Aorta (tissue), 5 donors: ENCODE measurements around the gene SOX13. TPM values are rescaled to one million over a fixed set of nuclear protein-coding genes. Genes with fewer than 3 reads are reported as not detected.

ENCODE experiments used
- ATAC-seq: fragments of 200-7000 bp; cut with Tn5 transposase; one replicate; pipeline ENCODE4 v1.9.1; 2022; ENCODE audit warnings: moderate library complexity; ENCODE audit not compliant: low FRiP score
- DNase-seq, 2 donors: peaks; one replicate each; pipeline ENCODE4 v3.0.0-alpha.2; 2020
- H3K27ac ChIP-seq, 2 donors: one replicate each; pipeline ENCODE4 v1.5.1; 2013; ENCODE audit warnings: low read length in 2 of 2, mild to moderate bottlenecking in 2 of 2, moderate library complexity in 2 of 2, control low read depth in 1 of 2, inconsistent platforms in 1 of 2, low read depth in 1 of 2
- H3K27me3 ChIP-seq, 2 donors: one replicate each; pipeline ENCODE4 v1.6.1; 2013; ENCODE audit warnings: control low read depth in 1 of 2, low read length in 1 of 2, mild to moderate bottlenecking in 1 of 2, moderate library complexity in 1 of 2; ENCODE audit not compliant: insufficient read depth in 2 of 2, control insufficient read depth in 1 of 2
- H3K36me3 ChIP-seq, 2 donors: one replicate each; pipeline ENCODE4 v1.6.1; 2013; ENCODE audit warnings: control low read depth in 1 of 2, low read length in 1 of 2, mild to moderate bottlenecking in 1 of 2; ENCODE audit not compliant: insufficient read depth in 2 of 2, control insufficient read depth in 1 of 2
- H3K4me1 ChIP-seq, 2 donors: one replicate each; pipeline ENCODE4 v1.6.1; 2013; ENCODE audit warnings: low read length in 2 of 2, control low read depth in 1 of 2, mild to moderate bottlenecking in 1 of 2, moderate library complexity in 1 of 2; ENCODE audit not compliant: insufficient read depth in 2 of 2, control insufficient read depth in 1 of 2
- H3K4me3 ChIP-seq, 2 donors: one replicate each; pipeline ENCODE4 v1.5.1; 2013; ENCODE audit warnings: low read length in 2 of 2, control low read depth in 1 of 2, mild to moderate bottlenecking in 1 of 2
- H3K9me3 ChIP-seq: one replicate; pipeline ENCODE4 v1.6.1; 2013; ENCODE audit warnings: mild to moderate bottlenecking, low read length; ENCODE audit not compliant: control insufficient read depth
- WGBS, 2 donors: extraction: QIAGEN DNeasy Blood & Tissue Kit; methylation state at CpG; one replicate each; pipeline ENCODE4 v1.1.7; 2013; 5-methylcytosine and 5-hydroxymethylcytosine counted together
- intact Hi-C, 2 donors: fragments of 100-400 bp; cut with DNase I; formaldehyde crosslinking; loops; one replicate each; pipeline versions ENCODE4 v1.14.2 to v1.15.0; 2022
- polyA plus RNA-seq, 2 donors: library from polyadenylated mRNA; stranded (reverse); fragments of 200-250 nt; gene quantifications; one replicate each; pipeline ENCODE4 v1.2.3, GENCODE V29; 2013
- total RNA-seq, 2 donors: library from RNA; stranded (reverse); fragmentation: NEBNext Ultra II Directional; extraction: Animal tissue kit (Norgen Biotek cat#: 25700); gene quantifications; one replicate each; pipeline ENCODE4 v1.2.1, GENCODE V29; 2021
- donor health status: healthy with polysubstance abuse.
- donor health status: Bipolar disorder and iron deficiency.
- donor health status: DM: no; HTN: no; CAD: no.
- donor health status: DM: no; HTN: no; CAD: no.
- donor health status: DM: yes; HTN: yes; CAD: no.

SOX13 gene
- total and polyA plus RNA-seq, 4 donors, result 9.6 to 52.8 (median 28.6) TPM

DNA sequence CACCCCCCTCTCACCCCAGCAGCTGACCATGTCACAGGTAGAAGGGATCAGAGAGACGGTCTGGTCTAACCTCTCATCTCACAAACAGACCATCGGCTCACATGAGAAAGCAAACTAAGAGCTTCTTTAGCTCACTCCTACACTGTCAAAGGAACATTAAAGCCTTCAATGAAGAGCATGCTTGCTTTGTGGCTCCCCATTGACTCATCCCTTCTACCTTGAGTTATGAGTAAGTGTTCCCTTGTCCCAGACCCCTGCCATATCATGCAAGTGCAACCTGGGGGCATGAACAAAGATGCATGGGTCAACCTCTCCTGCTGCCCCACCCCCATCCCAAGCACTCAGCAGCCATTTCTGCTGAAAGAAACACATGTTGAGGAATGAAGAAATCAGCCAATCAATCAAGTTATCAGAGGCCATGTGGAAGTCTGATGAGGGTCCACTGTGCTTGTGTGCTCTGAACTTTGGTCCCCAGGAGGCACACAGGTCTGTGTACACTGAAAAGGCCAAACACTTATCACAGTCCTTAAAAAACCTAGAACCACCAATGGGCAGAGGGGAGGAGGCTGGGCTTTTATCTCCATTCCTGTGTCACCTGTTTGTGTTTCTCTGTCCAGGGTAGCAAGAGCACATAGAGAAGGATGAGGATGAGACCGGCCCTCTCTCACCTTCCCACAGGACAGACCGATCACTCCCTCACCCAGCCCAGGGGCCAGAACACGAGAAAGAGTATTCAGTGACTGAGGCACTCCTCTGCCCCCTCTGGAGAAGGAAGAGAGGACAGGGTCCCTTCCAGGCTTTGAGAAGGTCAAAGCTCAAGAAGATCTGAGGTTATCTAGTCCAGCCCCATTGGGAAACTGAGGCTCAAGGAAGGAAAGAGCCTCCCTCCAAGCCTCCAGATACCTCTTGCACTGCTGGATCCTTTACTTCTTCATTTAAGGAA lies 69.4 kb downstream of the SOX13 start:
- no peak overlapping the region for H3K4me3 ChIP-seq
- intact Hi-C loops, result no loop called here
- H3K4me1 ChIP-seq, result no peaks in the 10 kb centered on the region
- no peak overlapping the region for H3K27ac ChIP-seq
- no peak for ATAC-seq
- no peak for DNase-seq
- H3K27me3 ChIP-seq, result no peaks in the 10 kb centered on the region
- 93% methylated on average over 5 of the region's 5 CpGs for WGBS, 2 donors
- H3K9me3 ChIP-seq, result no peaks in the 10 kb centered on the region
- H3K36me3 ChIP-seq, result peaks cover 0 to 18% of the 10 kb centered on the region in 2 donors

DNA sequence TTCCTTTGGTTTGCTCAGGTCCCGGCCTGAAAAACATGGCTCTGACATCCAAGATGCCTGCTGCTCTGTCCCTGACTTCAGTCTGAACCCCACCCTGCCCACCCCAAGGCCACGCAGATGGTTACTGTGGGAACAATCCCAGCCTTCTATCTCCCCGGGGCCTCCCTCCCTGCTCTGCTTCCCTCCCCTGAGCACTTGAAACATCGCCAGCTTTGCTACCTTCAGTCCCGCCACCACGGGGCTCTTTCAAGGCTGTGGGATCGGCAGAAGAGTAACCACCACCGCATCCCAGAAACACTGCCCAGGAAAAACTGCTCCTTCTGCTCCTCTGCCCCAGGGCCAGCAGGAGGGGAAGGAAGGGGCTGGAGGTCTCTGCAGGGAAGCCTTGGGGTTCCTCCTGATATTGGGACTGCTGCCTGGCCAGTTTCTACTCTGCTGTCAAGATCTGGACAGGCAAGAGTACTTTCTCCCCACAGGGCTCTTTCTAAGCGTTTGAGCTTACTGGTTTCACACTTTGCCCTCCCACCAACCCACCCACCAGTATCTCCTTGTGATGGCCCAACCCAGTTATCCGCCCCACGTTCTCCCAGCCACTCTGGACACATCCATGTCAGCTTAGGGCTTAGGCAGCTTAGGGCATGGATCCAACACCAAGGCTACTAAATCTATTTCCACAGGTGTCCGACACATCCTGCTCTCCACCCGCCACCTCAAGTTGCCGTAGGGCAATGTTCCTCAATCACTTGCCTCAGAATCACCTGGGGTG lies 70.5 kb downstream of the SOX13 start:
- intact Hi-C loops, result no loop called here
- Histone ChIP-seq H3K27me3 (no peaks in the 10 kb centered on the region), H3K4me3 (no peak overlapping the region), H3K36me3 (peaks cover 0 to 13% of the 10 kb centered on the region in 2 donors), H3K27ac (no peak overlapping the region), H3K9me3 (no peaks in the 10 kb centered on the region), H3K4me1 (no peaks in the 10 kb centered on the region)
- 81 to 85% methylated on average over 14 of the region's 14 CpGs for whole genome bisulfite sequencing, 2 donors
- no peak for DNase-seq
- no peak for ATAC-seq

DNA sequence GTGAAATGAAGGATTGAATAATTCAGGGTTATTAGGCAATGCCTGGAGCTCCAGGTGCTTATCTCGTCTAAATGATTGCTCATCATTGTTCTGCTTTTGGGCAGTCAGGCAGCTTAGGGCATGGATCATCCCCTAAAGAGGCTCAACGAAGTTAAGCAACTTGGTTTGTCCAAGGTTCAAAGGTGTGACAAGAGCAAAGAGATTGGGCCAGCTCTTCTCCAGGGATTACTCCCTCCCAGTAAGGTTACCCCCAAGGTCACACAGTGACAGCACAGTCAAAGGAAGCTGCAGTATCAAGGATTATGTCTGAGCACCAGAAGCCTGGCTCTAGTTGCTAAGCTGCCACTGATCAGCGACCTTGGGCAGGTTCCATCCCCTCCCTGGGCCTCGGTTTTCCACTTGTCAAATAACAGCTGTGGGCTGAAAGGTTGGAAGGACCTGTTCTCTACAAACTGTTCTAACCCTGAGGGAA lies 72.2 kb downstream of the SOX13 start:
- Histone ChIP-seq H3K27me3 (no peaks in the 10 kb centered on the region), H3K9me3 (no peaks in the 10 kb centered on the region), H3K4me3 (no peak overlapping the region), H3K4me1 (no peaks in the 10 kb centered on the region), H3K27ac (no peak overlapping the region), H3K36me3 (peaks cover 0 to 6% of the 10 kb centered on the region in 2 donors)
- 85 to 88% methylated on average over 4 of the region's 4 CpGs for WGBS, 2 donors
- DNase-seq (peak in 1 of 2 donors; percentile 3), ATAC-seq (no peak)
- intact Hi-C loops, result no loop called here

DNA sequence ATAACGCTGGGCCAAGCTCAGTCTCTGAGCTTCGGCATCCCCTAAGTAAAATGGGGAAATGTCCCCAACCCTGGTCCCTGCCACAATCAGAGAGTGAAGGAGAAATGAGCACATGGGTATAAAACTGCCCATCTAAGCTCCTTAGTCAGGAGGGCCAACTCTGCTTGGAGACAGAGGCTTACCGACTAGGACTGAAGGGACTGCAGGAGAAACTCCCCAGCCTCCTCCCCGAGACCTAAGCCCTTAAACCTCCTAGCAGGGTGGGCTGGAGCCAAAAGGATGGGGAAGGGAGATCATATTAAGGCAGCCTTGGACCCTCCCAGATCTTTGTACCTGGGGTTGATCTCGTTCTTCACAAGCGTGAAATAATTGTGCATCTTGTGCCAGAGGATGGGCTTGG lies 73.4 kb downstream of the SOX13 start:
- Histone ChIP-seq H3K36me3 (peaks cover 0 to 4% of the 10 kb centered on the region in 2 donors), H3K27ac (no peak overlapping the region), H3K27me3 (no peaks in the 10 kb centered on the region), H3K4me1 (peaks cover 0 to 1% of the 10 kb centered on the region in 2 donors), H3K4me3 (no peak overlapping the region), H3K9me3 (no peaks in the 10 kb centered on the region)
- ATAC-seq (no peak), DNase-seq (peak; percentile 1 to 14)
- intact Hi-C loops, result no loop called here
- WGBS, 2 donors, result 86 to 90% methylated on average over 6 of the region's 6 CpGs

DNA sequence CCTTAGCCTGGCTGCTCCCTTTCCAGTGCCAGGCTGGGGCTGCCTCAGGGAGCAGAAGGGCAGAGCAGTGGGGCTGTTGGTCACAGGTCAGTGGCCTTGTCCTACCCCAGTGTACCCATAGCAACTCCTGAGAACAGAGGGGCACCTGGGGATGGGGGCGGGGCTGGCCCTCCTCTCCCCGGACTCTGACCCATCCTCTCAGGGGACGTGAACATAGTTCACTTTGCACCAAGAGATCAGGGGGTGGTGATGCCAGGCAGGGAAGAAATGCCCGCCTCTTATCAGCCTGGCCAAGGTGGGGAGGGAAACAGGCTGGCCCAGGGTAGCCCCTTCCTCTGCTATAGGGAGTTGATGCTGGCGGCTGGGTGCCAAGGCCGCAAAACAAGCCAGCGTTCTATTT lies 74.0 kb downstream of the SOX13 start:
- no peak overlapping the region for H3K27ac ChIP-seq
- peaks cover 0 to under 1% of the 10 kb centered on the region in 2 donors for H3K36me3 ChIP-seq
- ATAC-seq (no peak), DNase-seq (peak; percentile 24 to 55)
- H3K4me1 ChIP-seq, result peaks cover 0 to 1% of the 10 kb centered on the region in 2 donors
- 76 to 79% methylated on average over 7 of the region's 7 CpGs for WGBS, 2 donors
- no peaks in the 10 kb centered on the region for H3K27me3 ChIP-seq
- intact Hi-C loops, result no loop called here
- H3K4me3 ChIP-seq, result no peak overlapping the region
- no peaks in the 10 kb centered on the region for H3K9me3 ChIP-seq

DNA sequence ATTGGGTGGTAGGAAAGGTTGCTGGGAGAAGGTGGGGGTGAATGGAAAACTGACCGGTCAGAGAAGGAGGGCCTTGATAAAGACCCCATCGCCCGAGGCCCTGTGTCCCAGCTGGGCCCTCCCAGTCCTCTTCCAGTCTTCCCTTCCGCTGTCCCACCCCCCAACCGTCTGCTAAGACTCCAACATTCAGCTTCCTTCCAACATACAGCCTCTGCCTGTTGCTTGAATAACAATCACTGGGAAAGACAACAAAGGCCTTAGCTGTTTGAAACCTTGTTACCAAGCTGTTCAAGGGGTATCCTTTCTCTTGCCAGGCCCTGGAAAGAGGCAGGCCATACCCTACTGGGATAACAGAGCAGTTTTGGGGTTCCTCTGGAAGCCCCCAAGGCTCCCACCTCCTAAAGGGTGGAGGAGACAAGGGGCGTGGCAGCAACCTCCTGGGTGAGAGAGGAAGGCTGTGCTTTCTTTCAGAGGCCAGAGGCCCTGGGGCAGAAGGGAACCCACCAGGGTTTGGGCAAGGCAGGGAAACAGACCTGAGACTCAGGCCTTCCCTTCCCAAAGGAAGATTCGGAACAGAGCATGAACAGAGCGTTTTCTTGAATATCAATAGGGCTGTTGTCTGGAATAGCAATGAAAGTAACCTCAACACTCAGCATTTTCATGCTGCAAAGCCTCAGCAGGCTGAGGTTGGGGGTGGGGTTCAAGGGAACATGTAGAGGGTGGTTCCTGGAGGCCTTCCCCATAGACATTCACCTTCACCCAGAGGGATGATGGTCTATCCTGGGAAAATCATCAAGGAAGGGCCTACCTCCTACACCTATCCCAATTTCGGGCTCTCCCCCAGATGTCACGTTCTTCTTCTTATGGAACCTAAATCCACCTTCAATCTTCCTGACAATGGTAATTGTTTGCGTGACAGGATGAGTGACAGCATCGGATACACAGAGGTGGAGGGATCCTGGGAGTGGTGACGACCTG lies 74.8 kb downstream of the SOX13 start:
- Histone ChIP-seq H3K27me3 (no peaks in the 10 kb centered on the region), H3K27ac (no peak overlapping the region), H3K36me3 (no peaks in the 10 kb centered on the region), H3K9me3 (no peaks in the 10 kb centered on the region), H3K4me1 (peaks cover 0 to 1% of the 10 kb centered on the region in 2 donors), H3K4me3 (no peak overlapping the region)
- intact Hi-C loops, result no loop called here
- ATAC-seq (no peak), DNase-seq (peak in 1 of 2 donors; percentile 61)
- WGBS, 2 donors, result 83 to 84% methylated on average over 13 of the region's 13 CpGs

DNA sequence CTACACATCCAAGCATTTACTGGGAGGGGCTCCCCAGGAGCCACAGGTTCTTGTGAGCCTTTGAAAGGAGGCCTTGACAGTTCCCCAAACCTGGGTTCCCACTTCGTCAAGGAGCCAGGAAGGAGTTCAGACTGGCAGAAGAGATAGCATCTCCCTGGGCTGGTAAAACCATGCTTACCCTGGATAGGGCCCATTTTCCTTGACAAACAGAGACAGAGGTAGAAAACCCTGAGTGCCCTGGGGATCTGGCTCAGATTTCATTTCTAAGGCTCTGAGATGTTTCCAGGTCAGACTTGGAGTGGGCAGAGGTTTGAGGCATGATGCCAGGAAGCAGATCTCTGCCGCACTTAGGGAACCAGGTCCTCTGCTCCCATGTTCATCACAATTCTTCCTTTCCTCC lies 76.2 kb downstream of the SOX13 start:
- Histone ChIP-seq H3K36me3 (no peaks in the 10 kb centered on the region), H3K4me1 (peaks cover 0 to 1% of the 10 kb centered on the region in 2 donors), H3K27ac (no peak overlapping the region), H3K27me3 (no peaks in the 10 kb centered on the region), H3K4me3 (no peak overlapping the region), H3K9me3 (no peaks in the 10 kb centered on the region)
- DNase-seq, result peak in 1 of 2 donors; percentile 28
- ATAC-seq, result no peak
- 53% methylated on average over 2 of the region's 2 CpGs for WGBS, 2 donors
- intact Hi-C loops, result no loop called here
